Amniotic epithelial cell (primary cell): ENCODE measurements around the gene AKAP11.
"Not testable (repeated sequence)": the region's sequence is repeated elsewhere in the genome, so short reads cannot be mapped to it uniquely, and the experiment has no call there.

ENCODE experiments used
- DNase-seq: peaks from one replicate; pipeline ENCODE4 v3.0.0-alpha.2; 2010; ENCODE audit warnings: low read depth

The AKAP11 gene

GRCh38 chr13:42272115-42272803 is at the start of gene AKAP11:
Gene AKAP11, plus strand, starts transcription at chr13:42272152. Its CDS starts 14,197 bp downstream, at chr13:42286349.
- DNase-seq: peak; percentile 46

GRCh38 chr13:42223681-42224080 is 48.3 kb upstream of the AKAP11 start:
- no peak for DNase-seq

- peak; percentile 27 for DNase-seq
Observed at GRCh38 chr13:42225051-42225450, 46.9 kb upstream of the AKAP11 start.

- DNase-seq: not testable (repeated sequence)
Observed at GRCh38 chr13:42226759-42227158, 45.2 kb upstream of the AKAP11 start.

- no peak for DNase-seq
Observed at GRCh38 chr13:42228527-42228926, 43.4 kb upstream of the AKAP11 start.

- peak; percentile 38 for DNase-seq
Observed at GRCh38 chr13:42229287-42229686, 42.7 kb upstream of the AKAP11 start.

GRCh38 chr13:42232671-42233070 is 39.3 kb upstream of the AKAP11 start:
- DNase-seq: no peak

- DNase-seq: peak; percentile 72
Observed at GRCh38 chr13:42233726-42234125, 38.2 kb upstream of the AKAP11 start.

- no peak for DNase-seq
Observed at GRCh38 chr13:42239161-42239560, 32.8 kb upstream of the AKAP11 start.

- peak; percentile 18 for DNase-seq
Observed at GRCh38 chr13:42239644-42240043, 32.3 kb upstream of the AKAP11 start.

- peak; percentile 18 for DNase-seq
Observed at GRCh38 chr13:42246541-42246940, 25.4 kb upstream of the AKAP11 start.

GRCh38 chr13:42247883-42248282 is 24.1 kb upstream of the AKAP11 start:
- DNase-seq: no peak

GRCh38 chr13:42255886-42256285 is 16.1 kb upstream of the AKAP11 start:
- no peak for DNase-seq

- DNase-seq: no peak
Observed at GRCh38 chr13:42258747-42259146, 13.2 kb upstream of the AKAP11 start.

GRCh38 chr13:42259515-42259914 is 12.4 kb upstream of the AKAP11 start:
- no peak for DNase-seq

GRCh38 chr13:42260903-42261654 is 10.9 kb upstream of the AKAP11 start:
- no peak for DNase-seq

GRCh38 chr13:42266473-42266872 is 5.5 kb upstream of the AKAP11 start:
- DNase-seq: no peak

- DNase-seq: no peak
Observed at GRCh38 chr13:42270160-42270856, 1.6 kb upstream of the AKAP11 start.

GRCh38 chr13:42270857-42271215 is 1.1 kb upstream of the AKAP11 start:
- no peak for DNase-seq

GRCh38 chr13:42271337-42272114 is 426 bp upstream of the AKAP11 start:
- DNase-seq: peak; percentile 100

- DNase-seq: no peak
Observed at GRCh38 chr13:42272804-42273175, 838 bp downstream of the AKAP11 start.

- no peak for DNase-seq
Observed at GRCh38 chr13:42274386-42275097, 2.6 kb downstream of the AKAP11 start.
